Activated CD4-positive, alpha-beta T cell treated with anti-CD3 and anti-CD28 coated beads, Interleukin-2, amount 10 ng/mL, durations not matched to agents 7 days and 5 days (primary cell): Measurements from ENCODE around the gene ARHGAP31. TPM values are rescaled to one million over a fixed set of nuclear protein-coding genes. Genes with fewer than 3 reads are reported as not detected.
"Not testable (repeated sequence)": the region's sequence is repeated elsewhere in the genome, so short reads cannot be mapped to it uniquely, and the experiment has no call there.

ENCODE experiments used
- CTCF ChIA-PET: fragments of 350-600 bp; sonication (Branson Sonifier 250); formaldehyde crosslinking; loops from one replicate; lab custom pipeline; 2021; ENCODE audit warnings: antibody characterized with exemption; lab: Charles Lee
- POLR2A ChIA-PET: fragments of 350-600 bp; sonication (Branson Sonifier 250); formaldehyde crosslinking; loops from one replicate; lab custom pipeline; 2021; ENCODE audit warnings: antibody characterized with exemption; lab: Charles Lee
- DNase-seq: peaks from one replicate; pipeline ENCODE4 v3.0.0-alpha.2; 2020
- H3K27ac Mint-ChIP-seq: one replicate; pipeline ENCODE4 v1.8.0; 2021; ENCODE audit warnings: mild to moderate bottlenecking, moderate library complexity, mixed read lengths
- H3K27me3 Mint-ChIP-seq: one replicate; pipeline ENCODE4 v1.8.0; 2021; ENCODE audit warnings: mixed read lengths
- H3K36me3 Mint-ChIP-seq: one replicate; pipeline ENCODE4 v1.8.0; 2021; ENCODE audit warnings: low read depth, mixed read lengths
- H3K4me1 Mint-ChIP-seq: one replicate; pipeline ENCODE4 v1.8.0; 2021; ENCODE audit warnings: mixed read lengths
- H3K4me3 Mint-ChIP-seq: one replicate; pipeline ENCODE4 v1.8.0; 2021; ENCODE audit warnings: mild to moderate bottlenecking, moderate library complexity, mixed read lengths
- H3K9me3 Mint-ChIP-seq: one replicate; pipeline ENCODE4 v1.8.0; 2021; ENCODE audit warnings: mixed read lengths
- total RNA-seq, 2 experiments: library from RNA; stranded (reverse); gene quantifications; one replicate each; pipeline ENCODE4 v1.2.3, GENCODE V29; 2021

Gene ARHGAP31
- total RNA-seq, 2 experiments from 2014 or later: 2.0 to 2.4 TPM

- H3K27ac Mint-ChIP-seq: no peak overlapping the region
- ChIA-PET POLR2A (no interaction called here), CTCF (interaction anchor here (0.7 to 1.4 kb wide), 3 partner anchors 10 to 17 kb away, joined by 3 to 4 read pairs (median 3); no protein-coding TSS in a partner anchor)
- H3K36me3 Mint-ChIP-seq: no peaks in the 10 kb centered on the region
- H3K4me1 Mint-ChIP-seq: peaks cover 29% of the 10 kb centered on the region
- DNase-seq: no peak
- H3K4me3 Mint-ChIP-seq: no peak overlapping the region
- H3K27me3 Mint-ChIP-seq: no peaks in the 10 kb centered on the region
- no peaks in the 10 kb centered on the region for H3K9me3 Mint-ChIP-seq
These were observed 55.9 kb downstream of the ARHGAP31 start for GRCh38 chr3:119350114-119350513.

- H3K4me1 Mint-ChIP-seq: peaks cover 29% of the 10 kb centered on the region
- no peak overlapping the region for H3K27ac Mint-ChIP-seq
- no peak for DNase-seq
- H3K9me3 Mint-ChIP-seq: no peaks in the 10 kb centered on the region
- H3K4me3 Mint-ChIP-seq: no peak overlapping the region
- ChIA-PET CTCF (interaction anchor here (0.9 to 1.1 kb wide), 2 partner anchors 10 to 44 kb away, joined by 3 read pairs; no protein-coding TSS in a partner anchor), POLR2A (no interaction called here)
- H3K36me3 Mint-ChIP-seq: no peaks in the 10 kb centered on the region
- no peaks in the 10 kb centered on the region for H3K27me3 Mint-ChIP-seq
These were observed 57.4 kb downstream of the ARHGAP31 start for GRCh38 chr3:119351581-119351980.

- H3K4me3 Mint-ChIP-seq: no peak overlapping the region
- H3K27ac Mint-ChIP-seq: peak overlapping the region; percentile 1
These were observed 57.9 kb downstream of the ARHGAP31 start for GRCh38 chr3:119352034-119352609.

GRCh38 chr3:119352863-119353527 is 58.8 kb downstream of the ARHGAP31 start:
- ChIA-PET POLR2A (no interaction called here), CTCF (interaction anchor here (0.7 to 1.7 kb wide), 5 partner anchors 8 to 475 kb away, joined by 3 to 6 read pairs (median 3); partner anchors contain the start of gene B4GALT4)
- peak; percentile 16 for DNase-seq
- Mint-ChIP-seq H3K36me3 (no peaks in the 10 kb centered on the region), H3K9me3 (no peaks in the 10 kb centered on the region), H3K27me3 (no peaks in the 10 kb centered on the region), H3K4me3 (no peak overlapping the region), H3K27ac (no peak overlapping the region), H3K4me1 (peaks cover 33% of the 10 kb centered on the region)

More at GRCh38 chr3:119352034-119352609, 57.9 kb downstream of the ARHGAP31 start:
- H3K36me3 Mint-ChIP-seq: no peaks in the 10 kb centered on the region
- no peaks in the 10 kb centered on the region for H3K9me3 Mint-ChIP-seq
- no peaks in the 10 kb centered on the region for H3K27me3 Mint-ChIP-seq
- ChIA-PET POLR2A (no interaction called here), CTCF (interaction anchor here (0.9 to 1.7 kb wide), 4 partner anchors 9 to 111 kb away, joined by 3 to 6 read pairs (median 3); partner anchors contain the start of gene B4GALT4)
- peak; percentile 48 for DNase-seq
- peaks cover 31% of the 10 kb centered on the region for H3K4me1 Mint-ChIP-seq

GRCh38 chr3:119355608-119356007 is 61.4 kb downstream of the ARHGAP31 start:
- DNase-seq, H3K27ac Mint-ChIP-seq, CTCF ChIA-PET, H3K4me3 Mint-ChIP-seq, POLR2A ChIA-PET, H3K27me3 Mint-ChIP-seq, H3K36me3 Mint-ChIP-seq, H3K9me3 Mint-ChIP-seq: not testable (repeated sequence)
- peaks cover 28% of the 10 kb centered on the region for H3K4me1 Mint-ChIP-seq

GRCh38 chr3:119356646-119357045 is 62.5 kb downstream of the ARHGAP31 start:
- ChIA-PET POLR2A (no interaction called here), CTCF (no interaction called here)
- Mint-ChIP-seq H3K27me3 (no peaks in the 10 kb centered on the region), H3K36me3 (no peaks in the 10 kb centered on the region), H3K27ac (no peak overlapping the region), H3K9me3 (no peaks in the 10 kb centered on the region), H3K4me3 (no peak overlapping the region), H3K4me1 (peaks cover 21% of the 10 kb centered on the region)
- DNase-seq: no peak

- ChIA-PET POLR2A (no interaction called here), CTCF (no interaction called here)
- Mint-ChIP-seq H3K9me3 (no peaks in the 10 kb centered on the region), H3K27me3 (no peaks in the 10 kb centered on the region), H3K4me3 (no peak overlapping the region), H3K4me1 (peaks cover 16% of the 10 kb centered on the region), H3K27ac (no peak overlapping the region), H3K36me3 (no peaks in the 10 kb centered on the region)
- no peak for DNase-seq
These were observed 63.0 kb downstream of the ARHGAP31 start for GRCh38 chr3:119357190-119357589.

- DNase-seq: no peak
- no peak overlapping the region for H3K4me3 Mint-ChIP-seq
- no peaks in the 10 kb centered on the region for H3K9me3 Mint-ChIP-seq
- ChIA-PET CTCF (interaction anchor here (0.6 to 0.7 kb wide), 2 partner anchors 9 to 29 kb away, joined by 3 read pairs; no protein-coding TSS in a partner anchor), POLR2A (no interaction called here)
- H3K4me1 Mint-ChIP-seq: peaks cover 4% of the 10 kb centered on the region
- no peaks in the 10 kb centered on the region for H3K27me3 Mint-ChIP-seq
- H3K27ac Mint-ChIP-seq: no peak overlapping the region
- H3K36me3 Mint-ChIP-seq: no peaks in the 10 kb centered on the region
These were observed 65.5 kb downstream of the ARHGAP31 start for GRCh38 chr3:119359476-119360326.

GRCh38 chr3:119360736-119361462 is 66.7 kb downstream of the ARHGAP31 start:
- no peak overlapping the region for H3K27ac Mint-ChIP-seq
- H3K27me3 Mint-ChIP-seq: no peaks in the 10 kb centered on the region
- CTCF ChIA-PET: interaction anchor here (1.0 to 1.5 kb wide), 3 partner anchors 8 to 10 kb away, joined by 3 to 5 read pairs (median 3); no protein-coding TSS in a partner anchor
- POLR2A ChIA-PET: no interaction called here
- no peaks in the 10 kb centered on the region for H3K9me3 Mint-ChIP-seq
- H3K36me3 Mint-ChIP-seq: no peaks in the 10 kb centered on the region
- H3K4me1 Mint-ChIP-seq: peaks cover 4% of the 10 kb centered on the region
- no peak overlapping the region for H3K4me3 Mint-ChIP-seq
- DNase-seq: no peak

GRCh38 chr3:119362010-119362409 is 67.8 kb downstream of the ARHGAP31 start:
- Mint-ChIP-seq H3K27ac (no peak overlapping the region), H3K27me3 (no peaks in the 10 kb centered on the region), H3K4me1 (peaks cover 2% of the 10 kb centered on the region), H3K9me3 (no peaks in the 10 kb centered on the region), H3K36me3 (no peaks in the 10 kb centered on the region), H3K4me3 (no peak overlapping the region)
- ChIA-PET POLR2A (no interaction called here), CTCF (interaction anchor here (1.0 to 1.5 kb wide), 3 partner anchors 9 to 10 kb away, joined by 3 to 5 read pairs (median 3); no protein-coding TSS in a partner anchor)
- DNase-seq: no peak

GRCh38 chr3:119362940-119363725 is 69.0 kb downstream of the ARHGAP31 start:
- CTCF ChIA-PET: no interaction called here
- no peaks in the 10 kb centered on the region for H3K9me3 Mint-ChIP-seq
- POLR2A ChIA-PET: no interaction called here
- H3K27me3 Mint-ChIP-seq: no peaks in the 10 kb centered on the region
- no peaks in the 10 kb centered on the region for H3K36me3 Mint-ChIP-seq
- no peak for DNase-seq
- H3K27ac Mint-ChIP-seq: no peak overlapping the region
- no peaks in the 10 kb centered on the region for H3K4me1 Mint-ChIP-seq
- no peak overlapping the region for H3K4me3 Mint-ChIP-seq
